Heart left ventricle (tissue), 16 donors: ENCODE measurements around the gene CCL8. TPM values are rescaled to one million over a fixed set of nuclear protein-coding genes. Genes with fewer than 3 reads are reported as not detected.

Experiments used
- ATAC-seq, 4 donors: fragments of 200-7000 bp; cut with Tn5 transposase; one replicate each; pipeline ENCODE4 v1.9.1; 2020 to 2022; ENCODE audit warnings: moderate library complexity in 4 of 4, mild to moderate bottlenecking in 3 of 4, moderate number of reproducible peaks in 1 of 4
- DNase-seq, 5 donors: peaks; one replicate each; pipeline ENCODE4 v3.0.0-alpha.2; 2020
- H3K27ac ChIP-seq, 12 donors: fragments of 200-600 bp; sonication (generic) in 4 of 12; one replicate each; pipeline versions ENCODE4 v1.5.0 to v1.8.0; 2016 to 2022; ENCODE audit warnings: mild to moderate bottlenecking in 2 of 12
- H3K27me3 ChIP-seq, 9 donors: fragments of 200-600 bp; sonication (generic) in 2 of 9; one replicate each; pipeline versions ENCODE4 v1.5.1 to v1.8.0; 2016 to 2022; ENCODE audit warnings: mild to moderate bottlenecking in 3 of 9
- H3K36me3 ChIP-seq, 9 donors: fragments of 200-600 bp; sonication (generic) in 2 of 9; one replicate each; pipeline versions ENCODE4 v1.5.0 to v1.8.0; 2018 to 2022; ENCODE audit warnings: mild to moderate bottlenecking in 2 of 9
- H3K4me1 ChIP-seq, 12 donors: fragments of 200-600 bp; sonication (generic) in 4 of 12; one replicate each; pipeline versions ENCODE4 v1.5.0 to v1.8.0; 2016 to 2022; ENCODE audit warnings: mild to moderate bottlenecking in 3 of 12
- H3K4me3 ChIP-seq, 12 donors: fragments of 200-600 bp; sonication (generic) in 4 of 12; one replicate each; pipeline versions ENCODE4 v1.5.0 to v1.8.0; 2017 to 2022; ENCODE audit warnings: mild to moderate bottlenecking in 9 of 12, moderate library complexity in 4 of 12
- H3K9me3 ChIP-seq, 12 donors: fragments of 200-600 bp; sonication (generic) in 4 of 12; one replicate each; pipeline versions ENCODE4 v1.5.0 to v1.8.0; 2016 to 2022; ENCODE audit warnings: mild to moderate bottlenecking in 1 of 12
- POLR2A ChIP-seq, 2 donors: fragments of 450-650 bp; IDR thresholded peaks; one replicate each; pipeline ENCODE4 v1.6.1; 2017; ENCODE audit warnings: antibody characterized with exemption in 2 of 2, mild to moderate bottlenecking in 2 of 2, moderate library complexity in 2 of 2
- WGBS, 4 donors: extraction: QIAGEN DNeasy Blood & Tissue Kit in 2 of 4; methylation state at CpG; one replicate each; pipeline versions ENCODE4 v1.1.5 to v1.1.7; 2013 to 2018; 5-methylcytosine and 5-hydroxymethylcytosine counted together
- intact Hi-C, 10 donors: fragments of 100-400 bp; cut with DNase I; formaldehyde crosslinking; loops; one replicate each; pipeline versions ENCODE4 v1.11.1 to v1.14.2; 2022
- polyA plus RNA-seq, 2 donors: library from polyadenylated mRNA; stranded (reverse); fragments of 200-250 nt; gene quantifications; one replicate each; pipeline ENCODE4 v1.2.3, GENCODE V29; 2013
- total RNA-seq, 9 donors: library from RNA; depleted of rRNA in 2 of 9; stranded (reverse); fragments of >200 nt in 2 of 9; fragmentation: NEBNext Ultra II Directional in 3 of 9; extraction: Animal tissue kit (Norgen Biotek cat#: 25700) in 3 of 9; gene quantifications; one replicate each; pipeline versions ENCODE4 v1.1.0 to v1.2.4, GENCODE V29; 2016 to 2023
- TF ChIP-seq, protein P1 (sequence below), 12 donors: fragments of 200-600 bp; sonication (generic) in 4 of 12; IDR thresholded peaks; one replicate each; pipeline versions ENCODE4 v1.5.0 to v1.8.0; 2018 to 2022; ENCODE audit warnings: antibody characterized with exemption in 12 of 12, mild to moderate bottlenecking in 5 of 12
- donor health status: ischemic (EF 13 %, LVEDD 7.1; RV severe dilation, severe dysfunction).
- donor health status: healthy with polysubstance abuse.
- donor health status: DM: no; HTN: yes; CAD: no.
- donor health status: DM: no; HTN: no; CAD: no.
- donor health status: ischemic (EF 25% LVEDD 6.9; RV normal size, moderate dysfunction).
- donor health status: ischemic (EF 25% LVEDD 5.7; RV mildly dilated, moderate dysfunction).
- donor health status: healthy.
- donor health status: DM: yes; HTN: yes; CAD: no.
- donor health status: ischemic (EF 35%, LVEDD 5.7; RV mildly dilated, moderate dysfunction).
- donor health status: nonischemic (EF 11% LVEDD 7.7; RV severe dilation, severe dysfunction).
- donor health status: DM: yes; HTN: yes; CAD: no.
- donor health status: PGD.
- donor health status: ischemic (EF 29% LVEDD 5.4; RV normal size, mild dysfunction).
- donor health status: nonischemic (EF 23%, LVEDD 6.1; RV moderate dilation, normal function).

The CCL8 gene
- total and polyA plus RNA-seq, 11 donors, result 0.15 to 44.3 (median 2.0) TPM; not detected in 5

DNA sequence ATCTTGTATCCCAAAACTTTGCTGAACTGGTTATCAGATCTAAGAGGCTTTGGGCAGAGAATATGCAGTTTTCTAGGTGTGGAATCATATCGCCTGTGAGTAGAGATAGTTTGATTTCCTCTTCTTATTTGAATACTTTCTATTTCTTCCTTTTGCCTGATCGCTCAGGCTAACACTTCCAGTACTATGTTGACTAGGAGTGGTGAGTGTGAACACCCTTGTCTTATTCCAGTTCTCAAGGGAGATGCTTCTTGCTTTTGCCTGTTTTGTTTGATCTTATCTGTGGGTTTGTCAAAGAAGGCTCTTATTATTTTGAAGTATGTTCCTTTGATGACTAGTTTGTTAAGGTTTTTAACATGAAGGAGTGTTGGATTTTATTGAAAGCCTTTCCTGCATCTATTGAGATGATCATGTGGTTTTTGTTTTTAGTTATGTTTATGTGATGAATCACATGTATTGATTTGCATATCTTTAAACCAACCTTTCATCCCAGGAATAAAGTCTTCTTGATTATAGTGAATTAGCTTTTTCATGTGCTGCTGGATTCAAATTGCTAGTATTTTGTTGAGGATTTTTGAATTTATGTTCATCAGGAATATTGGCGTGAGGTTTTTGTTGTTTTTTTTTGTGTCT, 20.0 kb downstream of the CCL8 start:
- Histone ChIP-seq H3K27me3 (peaks cover 0 to 5% (median 0%) of the 10 kb centered on the region in 9 donors), H3K36me3 (no peaks in the 10 kb centered on the region), H3K9me3 (peaks cover 0 to 6% (median 0%) of the 10 kb centered on the region in 12 donors), H3K4me3 (no peak overlapping the region), H3K4me1 (no peaks in the 10 kb centered on the region), H3K27ac (no peak overlapping the region)
- DNase-seq, result no peak
- no peak for TF ChIP-seq POLR2A (IDR thresholded peaks at IDR 0.05)
- TF ChIP-seq, protein P1, sequence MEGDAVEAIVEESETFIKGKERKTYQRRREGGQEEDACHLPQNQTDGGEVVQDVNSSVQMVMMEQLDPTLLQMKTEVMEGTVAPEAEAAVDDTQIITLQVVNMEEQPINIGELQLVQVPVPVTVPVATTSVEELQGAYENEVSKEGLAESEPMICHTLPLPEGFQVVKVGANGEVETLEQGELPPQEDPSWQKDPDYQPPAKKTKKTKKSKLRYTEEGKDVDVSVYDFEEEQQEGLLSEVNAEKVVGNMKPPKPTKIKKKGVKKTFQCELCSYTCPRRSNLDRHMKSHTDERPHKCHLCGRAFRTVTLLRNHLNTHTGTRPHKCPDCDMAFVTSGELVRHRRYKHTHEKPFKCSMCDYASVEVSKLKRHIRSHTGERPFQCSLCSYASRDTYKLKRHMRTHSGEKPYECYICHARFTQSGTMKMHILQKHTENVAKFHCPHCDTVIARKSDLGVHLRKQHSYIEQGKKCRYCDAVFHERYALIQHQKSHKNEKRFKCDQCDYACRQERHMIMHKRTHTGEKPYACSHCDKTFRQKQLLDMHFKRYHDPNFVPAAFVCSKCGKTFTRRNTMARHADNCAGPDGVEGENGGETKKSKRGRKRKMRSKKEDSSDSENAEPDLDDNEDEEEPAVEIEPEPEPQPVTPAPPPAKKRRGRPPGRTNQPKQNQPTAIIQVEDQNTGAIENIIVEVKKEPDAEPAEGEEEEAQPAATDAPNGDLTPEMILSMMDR (IDR thresholded peaks at IDR 0.05), result no peak
- 84 to 93% (median 88%) methylated on average over 3 of the region's 3 CpGs for WGBS, 4 donors
- ATAC-seq, result no peak
- intact Hi-C loops, result no loop called here

DNA sequence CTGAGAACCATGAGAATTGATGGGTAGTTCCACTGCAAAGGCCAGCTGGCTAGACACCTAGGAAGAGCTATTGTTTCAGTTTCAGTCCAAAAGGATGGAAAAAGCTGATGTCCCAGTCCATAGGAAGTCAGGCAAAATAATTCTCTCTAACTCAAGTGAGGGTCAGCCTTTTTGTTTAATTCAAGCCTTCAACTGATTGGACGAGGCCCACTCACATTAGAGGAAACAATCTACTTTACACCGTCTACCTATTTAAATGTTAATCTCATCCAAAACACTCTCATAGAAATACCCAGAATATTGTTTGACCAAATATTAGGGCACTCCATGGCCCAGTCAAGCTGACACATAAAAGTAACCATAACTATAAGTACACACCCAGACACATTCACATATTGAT, 22.7 kb downstream of the CCL8 start:
- H3K27ac ChIP-seq, result no peak overlapping the region
- no peak overlapping the region for H3K4me3 ChIP-seq
- no peak for DNase-seq
- intact Hi-C loops, result no loop called here
- no peak for ATAC-seq
- TF ChIP-seq, protein P1 (IDR thresholded peaks at IDR 0.05), result no peak
- no peak for TF ChIP-seq POLR2A (IDR thresholded peaks at IDR 0.05)
- no peaks in the 10 kb centered on the region for H3K9me3 ChIP-seq
- H3K27me3 ChIP-seq, result peaks cover 0 to 5% (median 0%) of the 10 kb centered on the region in 9 donors
- H3K4me1 ChIP-seq, result no peaks in the 10 kb centered on the region
- H3K36me3 ChIP-seq, result no peaks in the 10 kb centered on the region
- WGBS, 4 donors, result 68 to 98% (median 95%) methylated on average over 2 of the region's 2 CpGs

DNA sequence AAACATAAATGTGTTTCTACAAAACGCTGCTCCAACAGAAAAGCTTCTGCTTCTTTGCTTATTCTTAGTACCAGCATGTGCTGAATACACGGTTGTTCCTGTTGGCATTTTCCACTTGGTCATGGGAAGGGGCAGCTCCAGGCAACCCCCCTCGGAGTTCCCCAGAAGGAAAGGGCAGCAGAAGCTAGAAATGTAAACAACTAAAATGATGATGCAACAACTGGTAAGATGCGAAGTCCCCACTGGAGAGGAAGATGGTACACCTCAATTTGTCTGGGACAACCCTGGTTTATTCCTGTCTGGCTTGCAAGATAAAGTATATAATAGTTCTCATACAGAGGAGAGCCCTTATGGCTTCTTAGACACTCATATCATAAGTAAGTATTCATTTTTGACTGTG, 27.8 kb downstream of the CCL8 start:
- H3K36me3 ChIP-seq, result no peaks in the 10 kb centered on the region
- 50 to 78% (median 74%) methylated on average over 4 of the region's 4 CpGs for WGBS, 4 donors
- intact Hi-C loops, result no loop called here
- no peak for DNase-seq
- H3K27me3 ChIP-seq, result peaks cover 0 to 5% (median 0%) of the 10 kb centered on the region in 9 donors
- no peak for ATAC-seq
- TF ChIP-seq, protein P1 (IDR thresholded peaks at IDR 0.05), result no peak
- no peak for TF ChIP-seq POLR2A (IDR thresholded peaks at IDR 0.05)
- no peaks in the 10 kb centered on the region for H3K9me3 ChIP-seq
- no peak overlapping the region for H3K4me3 ChIP-seq
- no peaks in the 10 kb centered on the region for H3K4me1 ChIP-seq
- no peak overlapping the region for H3K27ac ChIP-seq

DNA sequence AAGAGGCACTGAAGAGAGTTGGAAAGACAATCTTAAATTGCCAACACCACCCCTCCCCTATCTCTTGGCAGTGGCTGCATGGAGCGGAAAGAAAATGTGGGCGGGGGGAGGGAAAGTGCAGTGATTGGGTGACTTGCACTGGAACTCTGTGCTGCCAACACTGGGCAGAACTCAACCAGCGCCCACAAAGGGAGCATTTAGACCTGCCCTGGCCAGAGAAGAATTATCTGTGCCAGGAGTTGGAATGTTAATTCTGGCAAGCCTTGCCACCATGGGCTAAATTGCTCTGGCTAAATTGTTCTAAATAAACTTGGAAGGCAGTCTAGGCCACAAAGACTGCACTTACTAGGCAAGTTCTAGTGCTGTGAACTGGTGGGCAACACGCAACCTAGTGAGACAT, 30.5 kb downstream of the CCL8 start:
- peaks cover 0 to 6% (median 0%) of the 10 kb centered on the region in 12 donors for H3K4me1 ChIP-seq
- 69 to 88% (median 78%) methylated on average over 4 of the region's 4 CpGs for WGBS, 4 donors
- TF ChIP-seq, protein P1 (IDR thresholded peaks at IDR 0.05), result no peak
- TF ChIP-seq POLR2A (IDR thresholded peaks at IDR 0.05), result no peak
- intact Hi-C loops, result no loop called here
- no peaks in the 10 kb centered on the region for H3K36me3 ChIP-seq
- ATAC-seq (no peak), DNase-seq (no peak)
- H3K4me3 ChIP-seq, result no peak overlapping the region
- no peaks in the 10 kb centered on the region for H3K27me3 ChIP-seq
- H3K27ac ChIP-seq, result no peak overlapping the region
- H3K9me3 ChIP-seq, result peaks cover 0 to 11% (median 0%) of the 10 kb centered on the region in 12 donors
